Neural progenitor cell (in vitro differentiated cells): ENCODE data around the gene AGPAT4. TPM values are rescaled to one million over a fixed set of nuclear protein-coding genes. Genes with fewer than 3 reads are reported as not detected.

Source experiments
- DNase-seq: peaks from one replicate; pipeline ENCODE4 v3.0.0-alpha.2; 2016; ENCODE audit warnings: low spot score
- H2AFZ ChIP-seq: fragments of 200-600 bp; sonication (generic); replicated peaks from 2 replicates; pipeline ENCODE4 v1.6.1; 2016; ENCODE audit warnings: antibody characterized with exemption
- H3F3A ChIP-seq: fragments of 200-600 bp; sonication (generic); 2 replicates; pipeline ENCODE4 v1.6.1; 2016; ENCODE audit warnings: antibody characterized with exemption, low read depth
- H3K27ac ChIP-seq: fragments of 200-600 bp; sonication (generic); 2 replicates; pipeline ENCODE4 v1.5.1; 2016; ENCODE audit warnings: mild to moderate bottlenecking
- H3K27me3 ChIP-seq: fragments of 200-600 bp; sonication (generic); 2 replicates; pipeline ENCODE4 v1.6.1; 2016; ENCODE audit warnings: mild to moderate bottlenecking, moderate library complexity
- H3K36me3 ChIP-seq: fragments of 200-600 bp; sonication (generic); 2 replicates; pipeline ENCODE4 v1.5.1; 2016
- H3K4me1 ChIP-seq: fragments of 200-600 bp; sonication (generic); 2 replicates; pipeline ENCODE4 v1.6.1; 2016; ENCODE audit warnings: mixed run types
- H3K4me2 ChIP-seq: fragments of 200-600 bp; sonication (generic); 2 replicates; pipeline ENCODE4 v1.6.1; 2016
- H3K4me3 ChIP-seq: fragments of 200-600 bp; sonication (generic); 2 replicates; pipeline ENCODE4 v1.5.1; 2016
- H3K79me2 ChIP-seq: fragments of 200-600 bp; sonication (generic); 2 replicates; pipeline ENCODE4 v1.6.1; 2016; ENCODE audit warnings: low read depth
- H3K9ac ChIP-seq: fragments of 200-600 bp; sonication (generic); 2 replicates; pipeline ENCODE4 v1.6.1; 2016
- H3K9me3 ChIP-seq: fragments of 200-600 bp; sonication (generic); 2 replicates; pipeline ENCODE4 v1.5.1; 2016; ENCODE audit warnings: low read depth
- H4K20me1 ChIP-seq: fragments of 200-600 bp; sonication (generic); 2 replicates; pipeline ENCODE4 v1.6.1; 2016; ENCODE audit warnings: low read depth
- H3K27ac Mint-ChIP-seq: 3 replicates; pipeline ENCODE4 v1.8.0; 2021; ENCODE audit warnings: mixed read lengths
- H3K27me3 Mint-ChIP-seq: 2 replicates; pipeline ENCODE4 v1.8.0; 2022; ENCODE audit warnings: low read depth, mild to moderate bottlenecking, inconsistent platforms, moderate library complexity, mixed read lengths; ENCODE audit not compliant: insufficient read depth
- H3K36me3 Mint-ChIP-seq: 3 replicates; pipeline ENCODE4 v1.8.0; 2021; ENCODE audit warnings: mixed read lengths
- H3K4me1 Mint-ChIP-seq: 3 replicates; pipeline ENCODE4 v1.8.0; 2021; ENCODE audit warnings: mixed read lengths
- H3K4me3 Mint-ChIP-seq: 3 replicates; pipeline ENCODE4 v1.8.0; 2021; ENCODE audit warnings: mild to moderate bottlenecking, moderate library complexity, mixed read lengths
- H3K9me3 Mint-ChIP-seq: 3 replicates; pipeline ENCODE4 v1.8.0; 2020; ENCODE audit warnings: mixed read lengths
- CTCF ChIP-seq: fragments of 200-600 bp; sonication (generic); IDR thresholded peaks from 2 replicates; pipeline ENCODE4 v1.5.1; 2017; ENCODE audit warnings: antibody characterized with exemption, mild to moderate bottlenecking
- EZH2 ChIP-seq: fragments of 200-600 bp; sonication (generic); IDR thresholded peaks from 2 replicates; pipeline ENCODE4 v1.6.1; 2017; ENCODE audit warnings: antibody characterized with exemption, mild to moderate bottlenecking, moderate library complexity
- EZH2phosphoT487 ChIP-seq: fragments of 200-600 bp; sonication (generic); IDR thresholded peaks from 2 replicates; pipeline ENCODE4 v1.6.1; 2017; ENCODE audit warnings: antibody characterized with exemption
- total RNA-seq: library from RNA; depleted of rRNA; stranded (reverse); fragments of >200 nt; gene quantifications from 2 replicates; pipeline ENCODE4 v1.2.3, GENCODE V29; 2015; ENCODE audit warnings: low replicate concordance

Gene AGPAT4
- total RNA-seq, 1 donor from 2014 or later, result 30.5 TPM

GRCh38 chr6:161080263-161080970 lies 193.4 kb downstream of the AGPAT4 start:
- Histone ChIP-seq H3K9me3 (no peaks in the 10 kb centered on the region), H4K20me1 (no peaks in the 10 kb centered on the region), H3K36me3 (peaks cover 3% of the 10 kb centered on the region), H3K9ac (no peak overlapping the region), H3F3A (no peaks in the 10 kb centered on the region), H3K4me1 (no peaks in the 10 kb centered on the region), H3K4me3 (no peak overlapping the region), H2AFZ (no peak overlapping the region), H3K27ac (no peak overlapping the region), H3K27me3 (no peaks in the 10 kb centered on the region), H3K79me2 (no peaks in the 10 kb centered on the region), H3K4me2 (no peak overlapping the region)
- no peak overlapping the region for H3K4me3 Mint-ChIP-seq
- no peaks in the 10 kb centered on the region for H3K27me3 Mint-ChIP-seq
- H3K9me3 Mint-ChIP-seq, result no peaks in the 10 kb centered on the region
- TF ChIP-seq EZH2, result no peak
- no peak for TF ChIP-seq CTCF
- no peak for TF ChIP-seq EZH2phosphoT487
- H3K4me1 Mint-ChIP-seq, result no peaks in the 10 kb centered on the region
- H3K27ac Mint-ChIP-seq, result no peak overlapping the region
- H3K36me3 Mint-ChIP-seq, result peaks cover 18% of the 10 kb centered on the region
- no peak for DNase-seq
